IMR-90 (cell line): ENCODE results near the gene RUNX1. TPM values are rescaled to one million over a fixed set of nuclear protein-coding genes. Genes with fewer than 3 reads are reported as not detected.

Experiments
- ATAC-seq: fragments of 200-7000 bp; cut with Tn5 transposase; 2 replicates; pipeline ENCODE4 v1.9.1; 2020; ENCODE audit warnings: low read depth, mild to moderate bottlenecking, moderate library complexity
- BruUV-seq: library from RNA; stranded (reverse); fragments of 400-500 nt; replicated peaks from 2 replicates; lab custom pipeline; 2021; lab: Mats Ljungman, UMichigan
- CTCF ChIA-PET: fragments of 300-600 bp; formaldehyde crosslinking; extraction: SDS; loops from one replicate; lab custom pipeline; 2021; ENCODE audit warnings: antibody characterized with exemption; lab: Yijun Ruan, JAX
- POLR2A ChIA-PET: fragments of 300-600 bp; sonication (Branson Sonifier 250); formaldehyde crosslinking; loops from one replicate; lab custom pipeline; 2022; ENCODE audit warnings: antibody characterized with exemption; ENCODE audit not compliant: unreplicated experiment; lab: Charles Lee
- DNase-seq: peaks from one replicate; pipeline ENCODE4 v3.0.0; 2013
- H2AFZ ChIP-seq: replicated peaks from 2 replicates; pipeline ENCODE3; 2013; ENCODE audit warnings: low read length, mild to moderate bottlenecking; ENCODE audit not compliant: poor library complexity
- H2AK5ac ChIP-seq: 2 replicates; pipeline ENCODE4 v1.6.1; 2013; ENCODE audit warnings: low read depth, low read length, inconsistent platforms
- H2AK9ac ChIP-seq: replicated peaks from 2 replicates; pipeline ENCODE3; 2013; ENCODE audit warnings: mild to moderate bottlenecking, low read depth, low read length, moderate library complexity; ENCODE audit not compliant: poor library complexity
- H2BK120ac ChIP-seq: 2 replicates; pipeline ENCODE4 v1.6.1; 2013; ENCODE audit warnings: low read depth, low read length, inconsistent platforms
- H2BK15ac ChIP-seq: 3 replicates; pipeline ENCODE4 v1.6.1; 2013; ENCODE audit warnings: low read depth, low read length, inconsistent platforms
- H2BK20ac ChIP-seq: 2 replicates; pipeline ENCODE4 v1.6.1; 2013; ENCODE audit warnings: low read depth, mild to moderate bottlenecking, inconsistent platforms, low read length, moderate library complexity
- H2BK5ac ChIP-seq: 2 replicates; pipeline ENCODE4 v1.6.1; 2013; ENCODE audit warnings: mild to moderate bottlenecking, low read depth, low read length, inconsistent platforms; ENCODE audit not compliant: poor library complexity, severe bottlenecking
- H3K14ac ChIP-seq: replicated peaks from 2 replicates; pipeline ENCODE4 v1.6.1; 2013; ENCODE audit warnings: low read depth, low read length, inconsistent platforms
- H3K18ac ChIP-seq: 2 replicates; pipeline ENCODE4 v1.6.1; 2013; ENCODE audit warnings: low read depth, low read length, control low read depth
- H3K23ac ChIP-seq: 2 replicates; pipeline ENCODE4 v1.6.1; 2013; ENCODE audit warnings: low read depth, low read length, inconsistent platforms
- H3K27ac ChIP-seq: 2 replicates; pipeline ENCODE4 v1.5.1; 2013; ENCODE audit warnings: mild to moderate bottlenecking, control low read depth, low read length; ENCODE audit not compliant: insufficient read depth
- H3K27me3 ChIP-seq: 2 replicates; pipeline ENCODE4 v1.6.1; 2013; ENCODE audit warnings: low read length; ENCODE audit not compliant: control insufficient read depth, insufficient read depth
- H3K36me3 ChIP-seq: 2 replicates; pipeline ENCODE4 v1.6.1; 2013; ENCODE audit warnings: low read length, mixed read lengths; ENCODE audit not compliant: control insufficient read depth, insufficient read depth
- H3K4ac ChIP-seq: 2 replicates; pipeline ENCODE4 v1.6.1; 2013; ENCODE audit warnings: low read depth, low read length, inconsistent platforms
- H3K4me1 ChIP-seq: 2 replicates; pipeline ENCODE4 v1.6.1; 2013; ENCODE audit warnings: low read length, mixed read lengths; ENCODE audit not compliant: control insufficient read depth, insufficient read depth
- H3K4me2 ChIP-seq: 2 replicates; pipeline ENCODE4 v1.6.1; 2013; ENCODE audit warnings: low read depth, mild to moderate bottlenecking, control low read depth, low read length, moderate library complexity
- H3K4me3 ChIP-seq: 2 replicates; pipeline ENCODE4 v1.5.1; 2013; ENCODE audit warnings: low read depth, mild to moderate bottlenecking, control low read depth, low read length, moderate library complexity; ENCODE audit not compliant: insufficient read depth
- H3K56ac ChIP-seq: 2 replicates; pipeline ENCODE4 v1.6.1; 2013; ENCODE audit warnings: low read length, inconsistent platforms; ENCODE audit not compliant: insufficient read depth; ENCODE audit errors: extremely low read depth
- H3K79me1 ChIP-seq, 2 experiments: 2 replicates each; pipeline ENCODE4 v1.6.1; 2013; ENCODE audit warnings: low read length in 2 of 2, inconsistent platforms in 1 of 2, low read depth in 1 of 2
- H3K9ac ChIP-seq: 2 replicates; pipeline ENCODE4 v1.6.1; 2013; ENCODE audit warnings: low read depth, low read length, control low read depth
- H3K9me1 ChIP-seq: 2 replicates; pipeline ENCODE4 v1.6.1; 2013; ENCODE audit warnings: low read length, inconsistent platforms; ENCODE audit not compliant: insufficient read depth
- H3K9me3 ChIP-seq: 2 replicates; pipeline ENCODE4 v1.6.1; 2013; ENCODE audit warnings: low read length; ENCODE audit not compliant: control insufficient read depth, insufficient read depth
- H4K20me1 ChIP-seq: 2 replicates; pipeline ENCODE4 v1.6.1; 2013; ENCODE audit warnings: low read length, inconsistent platforms; ENCODE audit not compliant: insufficient read depth
- H4K5ac ChIP-seq: 2 replicates; pipeline ENCODE4 v1.6.1; 2013; ENCODE audit warnings: mild to moderate bottlenecking, low read depth, low read length, control low read depth
- H4K8ac ChIP-seq, 2 experiments: 2 replicates each; pipeline ENCODE4 v1.6.1; 2013; ENCODE audit warnings: low read depth in 2 of 2, low read length in 2 of 2, control low read depth in 1 of 2, inconsistent platforms in 1 of 2
- H4K91ac ChIP-seq: 2 replicates; pipeline ENCODE4 v1.6.1; 2013; ENCODE audit warnings: low read depth, low read length, inconsistent platforms; ENCODE audit not compliant: insufficient read depth
- BHLHE40 ChIP-seq: fragments of 150-350 bp; IDR thresholded peaks from 2 replicates; pipeline ENCODE4 v1.6.1; 2016; ENCODE audit warnings: mild to moderate bottlenecking, low read depth, low read length
- CEBPB ChIP-seq: IDR thresholded peaks from 2 replicates; pipeline ENCODE4 v1.6.1; 2012; ENCODE audit warnings: low read depth, low read length, improper control_type of control experiment
- CHD1 ChIP-seq: IDR thresholded peaks from 2 replicates; pipeline ENCODE4 v1.6.1; 2012; ENCODE audit warnings: low read depth, low read length, improper control_type of control experiment
- CTCF ChIP-seq: conservative IDR thresholded peaks from 2 replicates; pipeline ENCODE4 v1.5.1; 2012; ENCODE audit warnings: mild to moderate bottlenecking, low read depth, low read length, improper control_type of control experiment
- FOS ChIP-seq: fragments of 150-350 bp; IDR thresholded peaks from 2 replicates; pipeline ENCODE4 v1.6.1; 2016; ENCODE audit warnings: low read depth, low read length
- MAFK ChIP-seq: IDR thresholded peaks from 2 replicates; pipeline ENCODE4 v1.6.1; 2012; ENCODE audit warnings: low read depth, low read length, improper control_type of control experiment
- MAZ ChIP-seq: IDR thresholded peaks from 2 replicates; pipeline ENCODE4 v1.6.1; 2012; ENCODE audit warnings: low read depth, mild to moderate bottlenecking, low read length, improper control_type of control experiment, moderate library complexity, borderline replicate concordance
- MXI1 ChIP-seq: IDR thresholded peaks from 2 replicates; pipeline ENCODE4 v1.6.1; 2012; ENCODE audit warnings: low read depth, mild to moderate bottlenecking, low read length, moderate library complexity, borderline replicate concordance
- NFE2L2 ChIP-seq: fragments of 150-350 bp; IDR thresholded peaks from 2 replicates; pipeline ENCODE4 v1.6.1; 2016; ENCODE audit warnings: low read depth, mild to moderate bottlenecking, low read length
- POLR2A ChIP-seq: IDR thresholded peaks from 2 replicates; pipeline ENCODE4 v1.6.1; 2012; ENCODE audit warnings: mild to moderate bottlenecking, low read depth, low read length
- RAD21 ChIP-seq: IDR thresholded peaks from 2 replicates; pipeline ENCODE4 v1.6.1; 2012; ENCODE audit warnings: low read length, improper control_type of control experiment
- RCOR1 ChIP-seq: IDR thresholded peaks from 2 replicates; pipeline ENCODE4 v1.6.1; 2012; ENCODE audit warnings: mild to moderate bottlenecking, low read length, improper control_type of control experiment; ENCODE audit not compliant: insufficient replicate concordance
- RFX5 ChIP-seq: IDR thresholded peaks from 2 replicates; pipeline ENCODE4 v1.8.0; 2012; ENCODE audit warnings: low read depth, mild to moderate bottlenecking, low read length, moderate library complexity
- SMC3 ChIP-seq: fragments of 150-350 bp; IDR thresholded peaks from 2 replicates; pipeline ENCODE4 v1.6.1; 2016; ENCODE audit warnings: low read depth, mild to moderate bottlenecking, antibody characterized with exemption, low read length, moderate library complexity
- USF2 ChIP-seq: fragments of 150-350 bp; IDR thresholded peaks from 2 replicates; pipeline ENCODE4 v1.6.1; 2017; ENCODE audit warnings: mild to moderate bottlenecking, antibody characterized with exemption, low read length, low read depth
- WGBS, 2 experiments: methylation state at CpG; one replicate each; pipeline versions ENCODE4 v1.1.5 to v1.1.7; 2013; ENCODE audit warnings: missing lambda C conversion rate in 2 of 2; ENCODE audit not compliant: insufficient read length in 1 of 2; ENCODE audit errors: extremely low coverage in 2 of 2; 5-methylcytosine and 5-hydroxymethylcytosine counted together
- dilution Hi-C: fragments of 300-500 bp; cut with HindIII; formaldehyde crosslinking; loops from one replicate; pipeline ENCODE4 v1.14.3; 2018; ENCODE audit warnings: low sequenced_read_pairs; ENCODE audit not compliant: unreplicated experiment
- in situ Hi-C: fragments of 300-500 bp; cut with MboI; formaldehyde crosslinking; loops from 3 replicates; pipeline ENCODE4 v1.14.3; 2019; ENCODE audit warnings: low sequenced_read_pairs, inconsistent platforms, mixed read lengths
- intact Hi-C: fragments of 100-400 bp; cut with micrococcal nuclease; formaldehyde crosslinking; loops from 2 replicates; pipeline ENCODE4 v1.10.0; 2022
- polyA plus RNA-seq, 3 experiments: library from polyadenylated mRNA; depleted of rRNA; stranded (reverse); fragments of >200 nt; gene quantifications; 2 replicates each; pipeline ENCODE4 v1.2.3, GENCODE V29; 2012; ENCODE audit warnings: low replicate concordance in 1 of 3
- total RNA-seq: library from RNA; depleted of rRNA; stranded (reverse); fragments of >200 nt; gene quantifications from 2 replicates; pipeline ENCODE4 v1.2.3, GENCODE V29; 2012
- TF ChIP-seq, protein P1 (sequence below): fragments of 150-350 bp; IDR thresholded peaks from 2 replicates; pipeline ENCODE4 v1.6.1; 2016; ENCODE audit warnings: low read depth, mild to moderate bottlenecking, low read length, moderate library complexity, borderline replicate concordance

Gene RUNX1
- total and polyA plus RNA-seq, 2 of the 4 experiments (the other 2 are of a cell fraction), result 34.5 to 56.5 TPM

GRCh38 chr21:34766862-34767261 is 282.2 kb downstream of the RUNX1 start:
- TF ChIP-seq RCOR1 (no peak), CHD1 (no peak), CTCF (no peak), SMC3 (no peak), RFX5 (no peak), MXI1 (no peak), FOS (no peak), RAD21 (no peak), NFE2L2 (no peak), MAFK (no peak), CEBPB (no peak), BHLHE40 (no peak), USF2 (no peak), POLR2A (no peak), MAZ (no peak)
- TF ChIP-seq, protein P1, sequence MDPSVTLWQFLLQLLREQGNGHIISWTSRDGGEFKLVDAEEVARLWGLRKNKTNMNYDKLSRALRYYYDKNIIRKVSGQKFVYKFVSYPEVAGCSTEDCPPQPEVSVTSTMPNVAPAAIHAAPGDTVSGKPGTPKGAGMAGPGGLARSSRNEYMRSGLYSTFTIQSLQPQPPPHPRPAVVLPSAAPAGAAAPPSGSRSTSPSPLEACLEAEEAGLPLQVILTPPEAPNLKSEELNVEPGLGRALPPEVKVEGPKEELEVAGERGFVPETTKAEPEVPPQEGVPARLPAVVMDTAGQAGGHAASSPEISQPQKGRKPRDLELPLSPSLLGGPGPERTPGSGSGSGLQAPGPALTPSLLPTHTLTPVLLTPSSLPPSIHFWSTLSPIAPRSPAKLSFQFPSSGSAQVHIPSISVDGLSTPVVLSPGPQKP, result no peak
- H3K79me1 ChIP-seq, result no peaks in the 10 kb centered on the region
- no TSS peak for BruUV-seq
- no peak for ATAC-seq
- H3K23ac ChIP-seq, result no peak overlapping the region
- no peak for DNase-seq
- no peak overlapping the region for H3K18ac ChIP-seq
- H3K27ac ChIP-seq, result no peak overlapping the region
- in situ Hi-C loops, result no loop called here
- no peak overlapping the region for H2AK5ac ChIP-seq
- H4K20me1 ChIP-seq, result no peaks in the 10 kb centered on the region
- ChIA-PET POLR2A (no interaction called here), CTCF (no interaction called here)
- no peak overlapping the region for H3K4me3 ChIP-seq
- intact Hi-C loops, result no loop called here
- H2AFZ ChIP-seq, result no peak overlapping the region
- H3K4me2 ChIP-seq, result no peak overlapping the region
- no peak overlapping the region for H4K5ac ChIP-seq
- no peak overlapping the region for H2BK20ac ChIP-seq
- no peak overlapping the region for H2BK15ac ChIP-seq
- dilution Hi-C loops, result no loop called here
- H3K14ac ChIP-seq, result no peak overlapping the region
- H3K36me3 ChIP-seq, result no peaks in the 10 kb centered on the region
- H2BK120ac ChIP-seq, result no peak overlapping the region
- H3K4ac ChIP-seq, result no peak overlapping the region
- no peak overlapping the region for H4K91ac ChIP-seq
- peaks cover 2% of the 10 kb centered on the region; the same call in 1 of the 2 replicates for H3K9me3 ChIP-seq
- no peak overlapping the region for H3K9ac ChIP-seq
- no peaks in the 10 kb centered on the region for H3K27me3 ChIP-seq
- H2BK5ac ChIP-seq, result no peak overlapping the region
- no peaks in the 10 kb centered on the region for H3K9me1 ChIP-seq
- H2AK9ac ChIP-seq, result no peak overlapping the region
- H3K56ac ChIP-seq, result no peak overlapping the region
- H4K8ac ChIP-seq, result no peak overlapping the region
- peaks cover 4% of the 10 kb centered on the region for H3K4me1 ChIP-seq
- no CpG with 5 or more reads among the region's 3 CpGs for WGBS, 2 experiments
